Measurements from ENCODE around the gene CDCA3.

CDCA3 gene

GRCh38 chr12:6819106-6820030 lies 31.7 kb downstream of the CDCA3 start:
- DNase-seq = no peak

DNA sequence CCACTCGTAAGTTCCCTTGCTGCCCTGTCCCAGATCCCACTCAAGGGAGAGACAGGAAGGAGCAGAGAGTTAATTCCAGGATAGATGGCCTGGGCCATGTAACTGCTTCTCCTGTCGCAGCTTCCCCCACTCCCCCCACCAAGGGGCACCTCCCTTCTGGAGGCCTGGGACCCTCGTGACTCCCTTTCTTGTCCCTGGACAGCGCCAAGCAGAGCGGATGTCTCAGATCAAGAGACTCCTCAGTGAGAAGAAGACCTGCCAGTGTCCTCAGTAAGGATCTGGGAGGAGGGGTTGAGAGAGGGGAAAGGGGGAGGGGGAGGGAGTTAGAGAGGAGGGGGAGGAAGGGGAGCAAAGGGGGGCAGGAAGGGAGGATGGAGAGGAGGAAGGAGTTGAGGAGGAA lies 32.4 kb downstream of the CDCA3 start:
- no peak for DNase-seq

DNA sequence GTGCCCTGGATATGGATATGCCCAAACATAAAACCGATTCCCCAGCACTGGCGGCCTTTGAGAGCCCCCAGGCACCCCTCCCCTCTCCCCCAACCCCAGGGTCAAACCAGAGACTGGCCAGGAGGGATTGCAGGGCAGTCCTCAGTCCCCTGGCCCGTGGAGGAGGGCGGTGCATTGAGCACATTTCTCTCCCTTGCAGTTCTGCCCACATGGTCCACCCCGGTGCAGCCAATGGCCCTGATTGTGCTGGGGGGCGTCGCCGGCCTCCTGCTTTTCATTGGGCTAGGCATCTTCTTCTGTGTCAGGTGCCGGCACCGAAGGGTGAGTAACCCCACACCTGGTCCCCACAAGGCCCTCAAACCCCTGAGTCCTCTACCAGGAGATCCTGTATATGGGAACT lies 32.9 kb downstream of the CDCA3 start:
- no peak for DNase-seq

- no peak for DNase-seq
These were observed 33.4 kb downstream of the CDCA3 start for GRCh38 chr12:6817662-6818157.

DNA sequence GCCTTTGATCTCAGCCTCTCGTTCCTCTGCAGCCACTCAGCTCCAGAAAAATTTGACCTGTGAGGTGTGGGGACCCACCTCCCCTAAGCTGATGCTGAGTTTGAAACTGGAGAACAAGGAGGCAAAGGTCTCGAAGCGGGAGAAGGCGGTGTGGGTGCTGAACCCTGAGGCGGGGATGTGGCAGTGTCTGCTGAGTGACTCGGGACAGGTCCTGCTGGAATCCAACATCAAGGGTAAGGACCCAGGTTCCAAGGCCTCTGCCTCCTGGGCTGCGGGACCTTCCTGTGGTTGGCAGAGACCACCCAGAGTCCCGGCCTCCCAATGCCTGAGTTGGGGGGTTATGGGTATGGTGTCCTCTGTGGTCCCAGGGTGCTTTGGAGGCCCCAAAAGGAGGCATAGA lies 34.0 kb downstream of the CDCA3 start:
- no peak for DNase-seq

GRCh38 chr12:6816598-6816997 lies 34.5 kb downstream of the CDCA3 start:
- DNase-seq = no peak

DNA sequence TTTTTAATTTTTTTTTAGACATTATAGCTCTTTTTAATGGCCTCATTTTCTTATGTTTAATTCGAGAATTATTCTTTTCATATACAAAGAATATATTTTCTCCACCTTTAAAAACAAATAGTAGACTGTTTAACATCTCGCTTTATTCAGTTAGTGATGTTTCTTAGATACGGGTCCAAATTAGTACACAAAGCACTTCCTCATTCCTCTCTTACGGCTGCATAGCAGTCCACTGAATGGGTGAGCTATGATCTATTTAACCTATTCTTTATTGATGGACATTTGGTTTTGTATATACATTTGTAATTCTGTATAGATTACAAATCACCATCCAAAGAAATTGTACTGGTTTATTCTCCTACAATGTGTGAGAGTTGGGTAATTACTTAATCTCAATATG lies 37.7 kb downstream of the CDCA3 start:
- no peak for DNase-seq

GRCh38 chr12:6810758-6811157 lies 40.3 kb downstream of the CDCA3 start:
- no peak for DNase-seq

DNA sequence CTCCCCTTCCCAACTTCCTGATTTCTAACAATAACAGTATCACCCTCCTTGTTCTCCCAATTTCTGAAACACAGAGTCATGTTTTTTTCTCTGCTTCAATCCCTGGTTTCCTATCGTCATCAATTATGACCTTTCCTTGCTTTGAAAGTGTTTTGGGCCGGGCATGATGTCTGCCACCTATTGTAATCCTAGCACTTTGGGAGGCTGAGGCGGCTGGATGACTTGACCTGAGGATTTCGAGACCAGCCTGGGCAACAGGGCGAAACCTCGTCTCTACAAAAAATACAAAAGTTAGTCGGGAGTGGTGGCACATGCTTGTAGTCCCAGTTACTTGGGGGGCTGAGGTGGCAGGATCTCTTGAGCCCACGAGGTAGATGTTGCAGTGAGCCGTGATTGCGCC lies 42.0 kb downstream of the CDCA3 start:
- DNase-seq = no peak

GRCh38 chr12:6807170-6807569 lies 43.9 kb downstream of the CDCA3 start:
- DNase-seq = no peak

DNA sequence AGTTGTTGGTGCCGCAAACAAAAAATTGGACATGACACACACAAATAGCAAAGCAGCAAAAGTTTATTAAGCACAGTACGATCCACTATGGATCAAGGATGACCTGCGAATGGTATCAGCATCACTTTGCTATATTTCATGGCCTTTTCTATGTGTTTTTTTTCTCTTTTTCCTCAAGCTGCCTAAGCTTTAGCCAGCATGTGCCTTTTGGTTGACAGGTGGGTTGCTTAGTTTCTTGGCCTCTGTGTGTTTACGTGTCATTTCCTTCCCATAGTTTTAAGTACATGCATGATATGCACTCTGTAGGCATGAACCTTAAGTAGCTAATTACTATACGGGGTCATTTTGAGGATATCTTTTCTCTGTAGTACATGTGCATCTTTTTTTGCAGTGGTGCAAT lies 51.9 kb downstream of the CDCA3 start:
- DNase-seq = no peak
